ENCODE measurements around the gene KRT1. TPM values are rescaled to one million over a fixed set of nuclear protein-coding genes. Genes with fewer than 3 reads are reported as not detected.

KRT1 gene
- total and polyA plus RNA-seq, 10 of the 15 experiments (the other 5 are each of a cell fraction or from before 2014, with no cell fraction given) = not detected

GRCh38 chr12:52628841-52629240 lies 51.4 kb downstream of the KRT1 start (continued):
- TF ChIP-seq ZNF687 (IDR thresholded peaks at IDR 0.05) (no peak), SP1 (IDR thresholded peaks at IDR 0.05; ENCODE audit: low read depth, low read length) (no peak)

GRCh38 chr12:52628111-52628507 lies 52.1 kb downstream of the KRT1 start:
- no peak overlapping the region for H3K27ac ChIP-seq (ENCODE audit: control insufficient read depth, insufficient read depth)
- CTCF ChIA-PET = no interaction called here
- no peaks in the 10 kb centered on the region; a peak in 1 of 4 replicates for H3K27me3 ChIP-seq (replicated peaks in 1 of 2; ENCODE audit: control insufficient read depth in 2 of 2, insufficient read depth in 2 of 2, low read length in 1 of 2)
- no peaks in the 10 kb centered on the region for H3K36me3 ChIP-seq (ENCODE audit: control insufficient read depth in 2 of 2, insufficient read depth in 2 of 2, low read length in 1 of 2)
- H2AFZ ChIP-seq (ENCODE audit: control insufficient read depth, low read depth, low read length) = no peak overlapping the region
- no peak overlapping the region for H3K4me2 ChIP-seq (ENCODE audit: control insufficient read depth, insufficient read depth)
- intact Hi-C loops (cut with micrococcal nuclease; ENCODE audit: unreplicated experiment) = no loop called here
- no peaks in the 10 kb centered on the region for H4K20me1 ChIP-seq (ENCODE audit: control insufficient read depth, insufficient read depth)
- FAIRE-seq (no peak), ATAC-seq (no peak), DNase-seq (ENCODE audit: low read depth, low spot score) (no peak)
- H3K79me2 ChIP-seq (ENCODE audit: control insufficient read depth, insufficient read depth, low read length) = no peaks in the 10 kb centered on the region
- no peak overlapping the region for H3K9ac ChIP-seq (ENCODE audit: control insufficient read depth, insufficient read depth, low read length)
- POLR2A ChIA-PET = no interaction called here
- RAD21 ChIA-PET (ENCODE audit: unreplicated experiment) = no interaction called here
- in situ Hi-C loops (cut with MboI) = no loop called here
- BruUV-seq (replicated peaks) = no TSS peak
- no peak overlapping the region for H3K4me3 ChIP-seq
- SMC1A ChIA-PET (ENCODE audit: uncharacterized antibody, unreplicated experiment) = no interaction called here
- no peaks in the 10 kb centered on the region for H3K9me3 ChIP-seq (replicated peaks; ENCODE audit: control insufficient read depth, insufficient read depth, low read length)
- no peaks in the 10 kb centered on the region for H3K4me1 ChIP-seq (ENCODE audit: control insufficient read depth, insufficient read depth, low read length)
- 0% methylated on average over 4 of the region's 4 CpGs for WGBS (ENCODE audit: insufficient coverage, insufficient replicate concordance, low lambda C conversion rate, missing lambda C conversion rate)
- no peak for TF ChIP-seq E4F1 (IDR thresholded peaks at IDR 0.05; ENCODE audit: borderline replicate concordance, partially characterized antibody)
- TF ChIP-seq DPF2 (IDR thresholded peaks at IDR 0.05) = no peak
- no peak for TF ChIP-seq USF1 (IDR thresholded peaks at IDR 0.05; ENCODE audit: borderline replicate concordance, extremely low read length, insufficient read depth, low read depth, low read length)
- no peak for TF ChIP-seq CEBPB (IDR thresholded peaks at IDR 0.05; ENCODE audit: borderline replicate concordance in 1 of 2, low read depth in 2 of 2, low read length in 2 of 2)

All from GM12878 (cell line).